Psoas muscle (tissue), 8 donors: Measurements from ENCODE around the gene PGS1. TPM values are rescaled to one million over a fixed set of nuclear protein-coding genes. Genes with fewer than 3 reads are reported as not detected.

Experiments
- ATAC-seq, 4 donors: fragments of 200-7000 bp; cut with Tn5 transposase; one replicate each; pipeline ENCODE4 v1.9.1; 2020; ENCODE audit warnings: moderate library complexity in 3 of 4, mild to moderate bottlenecking in 2 of 4
- DNase-seq, 2 donors: peaks; one replicate each; pipeline ENCODE4 v3.0.0-alpha.2; 2020
- H3K27ac ChIP-seq: fragments of 200-600 bp; one replicate; pipeline ENCODE4 v1.8.0; 2022
- H3K27me3 ChIP-seq, 3 donors: fragments of 200-600 bp in 1 of 3; one replicate each; pipeline versions ENCODE4 v1.6.1 to v1.8.0; 2013 to 2022; ENCODE audit warnings: low read length in 2 of 3, mild to moderate bottlenecking in 2 of 3, moderate library complexity in 1 of 3; ENCODE audit not compliant: insufficient read depth in 3 of 3
- H3K36me3 ChIP-seq, 2 donors: fragments of 200-600 bp in 1 of 2; one replicate each; pipeline versions ENCODE4 v1.6.1 to v1.8.0; 2013 to 2022; ENCODE audit warnings: low read depth in 1 of 2, mild to moderate bottlenecking in 1 of 2, moderate library complexity in 1 of 2; ENCODE audit not compliant: insufficient read depth in 1 of 2
- H3K4me1 ChIP-seq: fragments of 200-600 bp; one replicate; pipeline ENCODE4 v1.8.0; 2022
- H3K4me3 ChIP-seq: fragments of 200-600 bp; one replicate; pipeline ENCODE4 v1.8.0; 2022; ENCODE audit warnings: mild to moderate bottlenecking
- H3K9me3 ChIP-seq: fragments of 200-600 bp; one replicate; pipeline ENCODE4 v1.8.0; 2022
- CTCF ChIP-seq: fragments of 200-600 bp; IDR thresholded peaks from one replicate; pipeline ENCODE4 v1.8.0; 2022; ENCODE audit warnings: antibody characterized with exemption
- WGBS, 3 donors: extraction: QIAGEN DNeasy Blood & Tissue Kit; methylation state at CpG; one replicate each; pipeline versions ENCODE4 v1.1.6 to v1.1.7; 2013; 5-methylcytosine and 5-hydroxymethylcytosine counted together
- intact Hi-C, 2 donors: fragments of 100-400 bp; cut with DNase I; formaldehyde crosslinking; loops; one replicate each; pipeline versions ENCODE4 v1.11.0 to v1.14.2; 2022
- polyA plus RNA-seq, 3 donors: library from polyadenylated mRNA; stranded (reverse); fragments of 200-250 nt; gene quantifications; one replicate each; pipeline ENCODE4 v1.2.3, GENCODE V29; 2013
- total RNA-seq, 4 donors: library from RNA; stranded (reverse); fragmentation: NEBNext Ultra II Directional in 2 of 4; extraction: Animal tissue kit (Norgen Biotek cat#: 25700) in 2 of 4; gene quantifications; one replicate each; pipeline versions ENCODE4 v1.2.1 to v1.2.4, GENCODE V29; 2021 to 2023
- donor health status: healthy with polysubstance abuse.
- donor health status: DM: no; HTN: no; CAD: no; lungs with moderate emphysema.
- donor health status: Bipolar disorder and iron deficiency.
- donor health status: healthy.
- donor health status: DM: yes; HTN: yes; CAD: no.
- donor health status: DM: no; HTN: no; CAD: no.
- donor health status: DM: no; HTN: no; CAD: no.
- donor health status: DM: yes; HTN: yes; CAD: no.

Gene PGS1
- total and polyA plus RNA-seq, 7 donors, result 10.2 to 24.2 (median 16.3) TPM

- Histone ChIP-seq H3K4me1 (peaks cover 10% of the 10 kb centered on the region), H3K27me3 (no peaks in the 10 kb centered on the region), H3K36me3 (no peaks in the 10 kb centered on the region), H3K4me3 (no peak overlapping the region), H3K27ac (peak overlapping the region; percentile 61), H3K9me3 (no peaks in the 10 kb centered on the region)
- no peak for DNase-seq
- 56 to 62% (median 57%) methylated on average over 14 of the region's 14 CpGs for WGBS, 3 donors
- ATAC-seq, result no peak
- no peak for TF ChIP-seq CTCF
- intact Hi-C loops, result no loop called here
Observed at GRCh38 chr17:78374631-78375274, 3.7 kb upstream of the PGS1 start.

GRCh38 chr17:78375401-78376151 lies 2.9 kb upstream of the PGS1 start:
- peaks cover 18% of the 10 kb centered on the region for H3K4me1 ChIP-seq
- 59 to 66% (median 62%) methylated on average over 9 of the region's 9 CpGs for WGBS, 3 donors
- H3K9me3 ChIP-seq, result no peaks in the 10 kb centered on the region
- DNase-seq, result peak in 1 of 2 donors; percentile 65
- peak overlapping the region; percentile 61 for H3K27ac ChIP-seq
- H3K4me3 ChIP-seq, result no peak overlapping the region
- intact Hi-C loops, result no loop called here
- peaks cover 0 to 5% of the 10 kb centered on the region in 2 donors for H3K36me3 ChIP-seq
- ATAC-seq, result peak in 3 of 4 donors; percentile 31 to 44 (median 41)
- no peak for TF ChIP-seq CTCF
- H3K27me3 ChIP-seq, result no peaks in the 10 kb centered on the region

- ATAC-seq, result no peak
- Histone ChIP-seq H3K9me3 (no peaks in the 10 kb centered on the region), H3K27ac (no peak overlapping the region), H3K36me3 (peaks cover 0 to 5% of the 10 kb centered on the region in 2 donors), H3K4me3 (no peak overlapping the region), H3K27me3 (no peaks in the 10 kb centered on the region), H3K4me1 (peaks cover 24% of the 10 kb centered on the region)
- WGBS, 3 donors, result 83 to 87% (median 87%) methylated on average over 5 of the region's 5 CpGs
- DNase-seq, result no peak
- TF ChIP-seq CTCF, result no peak
- intact Hi-C loops, result no loop called here
Observed at GRCh38 chr17:78376161-78376560, 2.3 kb upstream of the PGS1 start.

GRCh38 chr17:78377858-78378224 lies 608 bp upstream of the PGS1 start:
- WGBS, 3 donors, result 34 to 47% (median 39%) methylated on average over 14 of the region's 14 CpGs

More at GRCh38 chr17:78377858-78378224, 608 bp upstream of the PGS1 start:
- Histone ChIP-seq H3K9me3 (no peaks in the 10 kb centered on the region), H3K36me3 (peaks cover 0 to 5% of the 10 kb centered on the region in 2 donors), H3K27ac (peak overlapping the region; percentile 93), H3K4me1 (peaks cover 38% of the 10 kb centered on the region), H3K27me3 (no peaks in the 10 kb centered on the region), H3K4me3 (peak overlapping the region; percentile 92)
- intact Hi-C loops, result no loop called here
- TF ChIP-seq CTCF, result no peak
- DNase-seq, result no peak
- peak; percentile 9 to 26 (median 21) for ATAC-seq
